ENCODE results near the gene SDR9C7.

- no peak for TF ChIP-seq CTCF (IDR thresholded peaks at IDR 0.05)
- TF ChIP-seq POLR2A (IDR thresholded peaks at IDR 0.05): no peak
Measured at GRCh38 chr12:56914724-56915123, 19.5 kb downstream of the SDR9C7 start.
